ENCODE results near the gene PRSS33.

Gene PRSS33

DNA sequence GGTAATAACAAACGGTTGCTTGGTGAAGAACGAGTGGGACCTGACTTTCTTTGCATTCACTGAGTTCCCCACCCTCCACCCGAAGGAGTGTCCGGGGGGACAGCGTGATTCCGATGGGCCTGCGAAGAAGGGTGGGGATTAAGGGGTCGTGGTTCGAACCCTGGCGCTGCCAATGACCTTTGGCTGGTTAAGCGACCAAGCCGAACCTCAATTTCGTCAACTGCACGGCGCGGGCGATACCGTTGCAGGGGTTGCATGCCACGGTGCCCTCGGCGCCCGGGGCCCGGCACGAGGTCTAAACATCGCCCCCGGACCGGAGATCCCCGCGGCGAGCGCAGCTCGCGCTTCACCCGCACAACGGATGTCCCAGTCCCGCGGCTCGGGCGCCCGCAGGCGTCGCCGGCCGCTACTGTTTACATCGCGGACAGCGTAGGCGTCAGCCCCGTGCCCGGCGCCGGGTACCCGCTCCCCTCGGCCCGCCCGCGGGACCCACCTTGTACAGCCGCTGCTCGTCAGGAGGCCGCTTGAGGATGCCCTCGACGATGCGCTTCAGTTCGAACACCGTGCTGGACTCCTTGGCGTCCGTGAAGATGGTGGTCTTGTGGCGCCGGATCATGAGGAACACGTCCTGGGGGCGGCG is 10.7 kb downstream of the PRSS33 start:
- no peak for DNase-seq (ENCODE audit: low read depth)

DNA sequence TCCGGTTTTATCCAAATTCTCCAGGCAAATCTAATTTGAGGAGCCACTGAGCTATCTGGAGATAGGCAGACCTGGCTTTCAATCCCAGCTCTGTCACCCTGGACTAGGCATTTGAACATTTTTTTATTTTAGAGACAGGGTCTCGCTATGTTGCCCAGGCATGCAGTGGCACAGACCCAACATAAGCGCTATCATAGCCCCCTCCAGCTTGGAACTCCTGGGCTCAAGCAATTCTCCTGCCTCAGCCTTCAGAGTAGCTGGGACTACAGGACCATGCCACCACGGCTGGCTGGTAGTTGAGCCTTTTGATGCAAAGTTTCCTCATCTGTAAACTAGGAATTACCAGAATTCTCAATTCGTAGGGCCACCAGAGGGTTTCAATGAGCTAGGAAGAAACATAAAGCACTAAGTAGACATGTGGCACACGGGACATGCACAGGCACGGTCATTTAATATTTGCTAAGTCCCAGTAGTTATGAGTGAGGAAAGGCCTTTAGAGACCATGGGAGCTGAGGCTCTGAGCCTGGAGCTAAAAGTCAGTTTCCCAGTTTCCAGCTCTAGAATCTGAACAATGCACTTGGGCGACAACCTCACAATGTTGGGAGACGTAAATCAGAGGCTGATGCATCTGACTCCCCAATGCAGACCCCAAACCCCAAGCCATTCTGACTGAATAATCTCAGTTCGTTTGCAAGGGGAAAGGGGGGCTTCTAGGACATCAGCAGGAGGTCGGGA is 11.4 kb downstream of the PRSS33 start:
- no peak for DNase-seq (ENCODE audit: low read depth)

DNA sequence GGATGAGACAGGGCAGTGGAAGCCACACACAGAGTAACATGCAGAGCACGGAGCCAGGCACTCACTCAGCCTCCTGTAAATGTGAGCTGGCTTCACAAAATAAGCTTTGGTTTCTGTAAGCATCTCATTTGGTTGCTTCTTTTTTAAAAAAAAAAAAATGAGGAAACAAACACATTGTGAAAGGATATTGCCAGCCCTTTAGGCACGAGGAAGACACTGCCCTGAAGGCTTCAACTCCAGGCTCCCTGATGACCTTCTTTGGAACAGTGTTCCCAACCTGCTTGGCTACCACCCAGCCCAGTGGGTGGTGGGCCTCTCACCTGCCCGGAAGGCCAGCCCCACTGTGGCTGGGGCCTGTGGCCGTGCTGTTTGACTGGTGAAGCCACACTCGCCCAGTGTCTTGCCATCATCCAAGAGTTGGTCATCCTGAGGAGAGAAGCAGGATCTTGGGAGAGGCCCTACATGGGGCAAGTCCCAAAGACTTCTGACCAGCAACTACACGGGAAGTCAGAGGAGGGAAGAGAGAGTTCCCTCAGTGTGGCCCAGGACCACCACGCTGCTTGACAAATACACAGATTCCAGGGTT is 12.1 kb downstream of the PRSS33 start:
- DNase-seq (ENCODE audit: low read depth): no peak

DNA sequence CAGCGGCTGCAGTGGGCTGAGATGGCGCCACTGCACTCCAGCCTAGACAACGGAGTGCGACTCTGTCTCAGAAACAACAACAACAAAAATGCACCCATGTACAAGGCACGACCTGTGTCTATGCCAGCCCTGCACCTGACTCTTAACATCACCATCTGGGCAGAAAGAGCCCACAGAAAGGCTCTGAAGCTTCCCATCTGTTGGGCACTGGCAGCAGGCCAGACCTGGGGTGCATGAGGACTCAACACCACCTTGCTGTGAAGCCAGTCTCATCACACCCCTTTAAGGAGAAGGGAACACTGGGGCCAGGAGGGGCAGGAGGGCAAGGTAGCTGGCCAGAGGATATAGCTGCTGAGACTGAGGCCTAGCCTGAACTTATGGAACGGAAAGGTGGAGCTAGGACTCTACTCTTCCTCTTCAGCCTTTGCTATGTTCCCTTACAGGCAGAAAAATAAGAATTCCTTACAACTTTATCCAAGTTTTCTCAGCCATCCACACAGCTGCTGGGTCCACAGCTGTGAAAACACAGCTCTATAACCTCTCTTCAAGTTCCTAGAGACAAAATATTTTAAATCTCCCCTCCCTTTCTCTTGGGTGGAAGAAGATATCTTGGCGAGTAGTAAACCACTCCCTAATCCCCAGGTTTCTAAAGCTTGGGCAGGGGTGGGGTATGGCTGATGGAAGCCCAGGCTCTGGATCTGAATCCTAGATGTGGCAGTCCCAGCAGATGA is 13.0 kb downstream of the PRSS33 start:
- no peak for DNase-seq (ENCODE audit: low read depth)

DNA sequence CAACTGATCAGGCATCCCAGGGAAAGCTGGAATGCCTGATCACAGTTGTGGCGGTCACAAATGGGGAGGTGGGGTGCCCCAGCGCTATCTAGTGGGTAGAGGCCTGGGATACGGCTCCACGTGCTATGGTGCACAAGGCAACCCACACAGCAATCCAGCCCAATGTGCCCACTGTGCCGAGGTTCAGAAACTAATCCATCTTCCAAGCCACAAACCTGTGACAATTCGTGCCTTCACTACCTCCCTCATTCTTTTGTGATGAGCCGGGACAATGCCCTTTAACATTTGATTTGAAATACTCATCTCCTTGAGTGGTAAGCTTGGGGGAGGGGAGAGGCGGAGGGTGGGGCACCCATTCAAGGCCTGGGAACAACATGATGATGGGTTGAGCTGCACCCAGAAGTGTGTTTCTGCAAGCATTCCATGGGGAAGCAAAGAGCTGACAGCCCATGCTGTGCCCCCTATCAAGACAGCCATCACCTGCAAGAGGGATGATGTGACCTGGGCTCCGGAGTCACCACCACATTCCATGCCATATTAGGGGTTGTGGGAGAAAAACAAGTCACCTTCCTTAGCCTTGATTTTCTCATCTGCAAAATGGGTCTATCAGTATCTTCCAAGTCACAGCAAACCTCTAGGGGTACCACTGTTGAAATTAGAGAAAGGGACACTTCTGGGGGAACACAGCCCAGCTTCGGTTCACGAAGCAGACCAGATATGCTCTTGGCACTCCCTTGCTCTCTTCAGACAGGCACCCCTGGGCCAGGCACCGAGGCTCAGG is 14.0 kb downstream of the PRSS33 start:
- no peak for DNase-seq (ENCODE audit: low read depth)

DNA sequence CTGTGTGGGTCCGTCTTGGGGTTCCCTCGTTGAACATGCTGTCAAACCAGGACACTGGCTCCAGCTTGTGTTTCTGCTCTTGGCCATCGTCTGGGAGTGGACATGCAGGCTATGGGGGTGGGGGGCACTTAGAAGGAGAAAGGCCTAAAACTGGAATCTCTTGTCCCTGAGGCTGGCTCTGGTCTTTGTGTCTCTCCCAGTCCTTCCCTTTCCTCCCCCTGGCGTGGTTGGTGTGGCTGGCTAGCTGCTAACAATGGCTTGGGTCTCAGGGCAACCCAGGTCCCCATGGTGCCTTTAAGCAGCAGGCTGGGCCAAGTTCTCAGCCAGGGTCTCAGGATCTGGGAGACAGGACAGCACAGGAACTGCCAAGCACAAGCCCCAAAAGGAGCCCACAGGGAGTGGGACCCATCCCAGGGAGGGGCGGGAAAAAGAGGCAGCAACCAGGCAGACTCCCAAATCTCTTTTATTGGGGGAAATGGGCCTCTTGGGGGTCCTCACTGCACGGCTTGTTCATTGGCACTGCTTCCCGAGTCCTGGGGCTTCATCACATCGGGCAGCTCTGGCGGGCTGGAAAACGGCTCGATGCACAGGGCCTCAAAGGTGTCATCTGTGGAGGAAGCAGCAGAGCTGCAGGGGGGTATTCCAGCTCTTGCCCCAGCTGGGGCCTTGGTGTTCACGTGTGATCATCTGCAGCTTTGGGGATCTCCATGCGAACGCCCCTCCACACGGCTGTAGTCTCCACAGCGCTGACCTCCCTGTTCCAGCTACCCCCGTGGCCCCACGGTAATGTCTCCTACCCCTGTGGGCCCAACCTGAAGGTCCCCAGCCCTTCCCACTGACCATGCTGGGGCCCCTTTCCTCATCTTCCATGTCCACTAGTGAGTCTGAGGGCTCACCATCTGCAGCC is 15.6 kb downstream of the PRSS33 start:
- DNase-seq (ENCODE audit: low read depth): no peak

DNA sequence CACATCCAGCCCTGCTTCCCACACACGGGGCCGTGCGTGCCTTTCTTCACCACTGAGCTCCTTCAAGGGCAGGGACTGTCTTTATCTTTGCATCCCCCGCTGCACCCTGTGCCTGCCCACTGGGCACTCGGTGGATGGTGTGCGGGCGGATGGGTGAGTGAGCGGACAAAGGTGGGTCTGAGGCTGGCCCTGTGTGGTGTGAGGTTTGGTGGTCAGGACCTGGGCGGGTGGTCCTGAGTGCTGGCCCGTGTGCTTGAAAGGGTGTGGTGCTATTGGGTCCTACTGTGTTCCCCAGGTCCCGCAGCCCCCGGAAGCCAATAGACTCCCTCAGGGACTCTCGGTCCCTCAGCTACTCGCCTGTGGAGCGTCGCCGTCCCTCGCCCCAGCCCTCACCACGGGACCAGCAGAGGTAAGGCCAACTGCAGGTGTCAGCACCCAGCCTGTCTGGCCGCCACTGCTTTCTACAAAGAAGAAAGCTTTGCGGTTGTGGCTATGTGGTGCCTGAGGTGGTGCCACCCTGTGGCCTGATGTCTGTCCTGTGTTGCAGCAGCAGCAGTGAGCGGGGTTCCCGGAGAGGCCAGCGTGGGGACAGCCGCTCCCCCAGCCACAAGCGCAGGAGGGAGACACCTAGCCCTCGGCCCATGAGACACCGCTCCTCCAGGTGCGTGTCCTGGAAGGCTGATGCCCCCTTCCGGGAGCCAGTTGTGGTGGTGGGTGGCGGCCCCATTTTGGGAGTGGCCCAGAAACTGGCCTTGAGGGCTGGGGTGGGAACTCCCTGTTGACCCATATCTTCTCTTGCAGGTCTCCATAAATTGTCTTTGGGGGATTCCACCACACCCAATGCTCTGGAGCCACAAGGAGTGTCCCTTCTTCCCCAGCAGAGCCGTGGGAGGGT is 17.1 kb downstream of the PRSS33 start:
- no peak for DNase-seq (ENCODE audit: low read depth)

DNA sequence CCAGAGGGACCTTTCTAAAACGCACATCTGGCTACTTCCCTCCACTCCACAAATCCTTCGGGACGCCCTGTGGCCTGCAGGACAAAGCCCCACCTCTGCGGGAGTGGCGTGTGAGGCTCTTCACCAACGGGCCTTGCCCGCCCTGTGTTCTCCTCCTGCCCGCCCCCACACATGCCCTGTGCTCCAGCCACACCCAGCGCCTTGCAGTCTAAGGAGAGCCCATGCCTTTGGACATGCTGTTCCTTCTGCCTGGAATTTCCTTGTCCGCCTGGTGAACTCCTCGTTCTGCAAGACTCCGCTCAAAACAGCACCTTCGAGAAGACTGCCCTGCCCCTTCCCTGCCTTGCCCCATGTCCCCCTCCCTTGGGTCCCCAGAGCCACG is 17.7 kb downstream of the PRSS33 start:
- DNase-seq (ENCODE audit: low read depth): no peak

DNA sequence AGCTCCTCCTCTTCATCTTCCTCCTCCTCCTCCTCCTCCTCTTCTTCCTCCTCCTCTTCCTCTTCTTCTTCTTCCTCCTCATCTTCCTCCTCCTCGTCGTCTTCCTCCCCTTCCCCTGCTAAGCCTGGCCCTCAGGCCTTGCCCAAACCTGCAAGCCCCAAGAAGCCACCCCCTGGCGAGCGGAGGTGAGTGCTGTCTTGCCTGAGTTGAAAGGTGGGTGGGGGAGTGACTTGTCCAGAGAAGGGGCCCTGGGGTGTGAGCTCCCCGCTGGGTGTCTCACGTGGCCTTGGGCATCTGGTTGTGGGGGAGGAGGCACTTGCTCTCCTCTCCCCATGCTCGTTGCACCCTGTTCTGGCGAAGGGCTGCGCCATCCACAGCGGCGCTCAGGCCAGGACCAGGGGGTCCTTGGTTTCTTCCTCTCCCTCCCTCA is 18.2 kb downstream of the PRSS33 start:
- DNase-seq (ENCODE audit: low read depth): no peak

DNA sequence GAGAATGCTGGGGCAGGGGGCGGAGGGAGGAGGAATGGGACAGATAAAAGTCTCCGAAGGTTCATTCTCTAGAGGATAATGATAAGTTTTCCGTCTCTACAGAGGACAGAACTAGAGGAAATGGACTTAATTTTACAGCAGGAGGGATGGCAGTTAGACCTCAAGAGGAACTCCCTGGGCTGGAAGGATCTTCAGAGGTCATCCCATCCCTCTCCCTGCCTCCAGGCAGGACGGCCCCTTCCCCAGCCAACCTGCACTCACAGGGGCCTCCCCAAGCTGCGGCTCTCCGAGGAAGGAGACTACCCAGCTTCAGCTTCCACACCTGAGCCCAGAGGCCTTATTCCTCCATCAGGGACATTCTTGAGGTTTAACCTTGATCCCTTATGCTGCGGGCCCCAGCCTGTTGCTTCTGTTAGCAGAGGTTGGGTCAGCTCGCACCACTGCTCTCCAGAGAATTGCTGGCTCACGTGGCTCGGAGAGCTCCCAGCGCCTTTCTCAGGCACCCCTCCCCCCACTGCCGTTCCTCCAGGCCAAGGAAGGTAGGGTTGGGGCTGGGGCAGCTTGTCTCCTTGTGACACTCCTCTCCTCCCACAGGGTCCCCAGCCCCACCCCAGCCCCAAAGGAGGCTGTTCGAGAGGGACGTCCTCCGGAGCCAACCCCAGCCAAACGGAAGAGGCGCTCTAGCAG is 18.8 kb downstream of the PRSS33 start:
- DNase-seq (ENCODE audit: low read depth): no peak

DNA sequence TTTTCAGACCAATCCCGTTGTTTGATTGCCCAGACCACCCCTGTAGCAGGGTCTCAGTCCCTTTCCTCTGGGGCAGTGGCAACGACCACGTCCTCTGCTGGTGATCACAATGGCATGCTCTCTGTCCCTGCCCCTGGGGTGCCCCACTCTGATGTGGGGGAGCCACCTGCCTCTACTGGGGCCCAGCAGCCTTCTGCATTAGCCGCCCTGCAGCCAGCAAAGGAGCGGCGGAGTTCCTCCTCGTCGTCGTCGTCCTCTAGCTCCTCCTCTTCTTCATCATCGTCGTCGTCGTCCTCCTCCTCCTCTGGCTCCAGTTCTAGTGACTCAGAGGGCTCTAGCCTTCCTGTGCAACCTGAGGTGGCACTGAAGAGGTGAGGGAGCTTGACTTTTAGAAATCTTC is 19.5 kb downstream of the PRSS33 start:
- no peak for DNase-seq (ENCODE audit: low read depth)

DNA sequence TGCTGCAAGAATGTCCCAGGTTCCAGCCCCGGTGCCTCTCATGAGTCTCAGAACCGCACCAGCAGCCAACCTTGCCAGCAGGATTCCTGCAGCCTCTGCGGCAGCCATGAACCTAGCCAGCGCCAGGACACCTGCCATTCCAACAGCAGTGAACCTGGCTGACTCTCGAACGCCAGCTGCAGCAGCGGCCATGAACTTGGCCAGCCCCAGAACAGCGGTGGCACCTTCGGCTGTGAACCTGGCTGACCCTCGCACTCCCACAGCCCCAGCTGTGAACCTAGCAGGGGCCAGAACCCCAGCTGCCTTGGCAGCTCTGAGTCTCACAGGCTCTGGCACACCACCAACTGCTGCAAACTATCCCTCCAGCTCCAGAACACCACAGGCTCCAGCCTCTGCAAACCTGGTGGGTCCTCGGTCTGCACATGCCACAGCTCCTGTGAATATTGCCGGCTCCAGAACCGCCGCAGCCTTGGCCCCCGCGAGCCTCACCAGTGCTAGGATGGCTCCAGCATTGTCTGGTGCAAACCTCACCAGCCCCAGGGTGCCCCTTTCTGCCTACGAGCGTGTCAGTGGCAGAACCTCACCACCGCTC is 20.1 kb downstream of the PRSS33 start:
- no peak for DNase-seq (ENCODE audit: low read depth)

DNA sequence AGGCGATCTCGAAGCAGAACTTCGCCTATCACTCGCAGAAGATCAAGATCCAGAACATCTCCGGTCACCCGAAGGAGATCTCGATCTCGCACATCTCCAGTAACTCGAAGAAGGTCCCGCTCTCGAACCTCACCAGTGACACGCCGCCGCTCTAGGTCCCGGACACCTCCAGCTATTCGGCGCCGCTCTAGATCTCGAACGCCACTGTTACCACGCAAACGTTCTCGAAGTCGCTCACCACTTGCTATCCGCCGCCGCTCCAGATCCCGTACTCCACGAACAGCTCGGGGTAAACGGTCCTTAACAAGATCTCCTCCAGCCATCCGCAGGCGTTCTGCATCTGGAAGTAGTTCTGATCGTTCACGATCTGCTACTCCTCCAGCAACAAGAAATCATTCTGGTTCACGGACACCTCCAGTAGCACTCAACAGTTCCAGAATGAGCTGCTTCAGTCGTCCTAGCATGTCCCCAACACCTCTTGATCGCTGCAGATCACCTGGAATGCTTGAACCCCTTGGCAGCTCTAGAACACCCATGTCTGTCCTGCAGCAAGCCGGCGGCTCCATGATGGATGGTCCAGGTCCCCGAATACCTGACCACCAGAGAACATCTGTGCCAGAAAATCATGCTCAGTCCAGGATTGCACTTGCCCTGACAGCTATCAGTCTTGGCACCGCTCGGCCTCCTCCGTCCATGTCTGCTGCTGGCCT is 20.8 kb downstream of the PRSS33 start:
- no peak for DNase-seq (ENCODE audit: low read depth)

DNA sequence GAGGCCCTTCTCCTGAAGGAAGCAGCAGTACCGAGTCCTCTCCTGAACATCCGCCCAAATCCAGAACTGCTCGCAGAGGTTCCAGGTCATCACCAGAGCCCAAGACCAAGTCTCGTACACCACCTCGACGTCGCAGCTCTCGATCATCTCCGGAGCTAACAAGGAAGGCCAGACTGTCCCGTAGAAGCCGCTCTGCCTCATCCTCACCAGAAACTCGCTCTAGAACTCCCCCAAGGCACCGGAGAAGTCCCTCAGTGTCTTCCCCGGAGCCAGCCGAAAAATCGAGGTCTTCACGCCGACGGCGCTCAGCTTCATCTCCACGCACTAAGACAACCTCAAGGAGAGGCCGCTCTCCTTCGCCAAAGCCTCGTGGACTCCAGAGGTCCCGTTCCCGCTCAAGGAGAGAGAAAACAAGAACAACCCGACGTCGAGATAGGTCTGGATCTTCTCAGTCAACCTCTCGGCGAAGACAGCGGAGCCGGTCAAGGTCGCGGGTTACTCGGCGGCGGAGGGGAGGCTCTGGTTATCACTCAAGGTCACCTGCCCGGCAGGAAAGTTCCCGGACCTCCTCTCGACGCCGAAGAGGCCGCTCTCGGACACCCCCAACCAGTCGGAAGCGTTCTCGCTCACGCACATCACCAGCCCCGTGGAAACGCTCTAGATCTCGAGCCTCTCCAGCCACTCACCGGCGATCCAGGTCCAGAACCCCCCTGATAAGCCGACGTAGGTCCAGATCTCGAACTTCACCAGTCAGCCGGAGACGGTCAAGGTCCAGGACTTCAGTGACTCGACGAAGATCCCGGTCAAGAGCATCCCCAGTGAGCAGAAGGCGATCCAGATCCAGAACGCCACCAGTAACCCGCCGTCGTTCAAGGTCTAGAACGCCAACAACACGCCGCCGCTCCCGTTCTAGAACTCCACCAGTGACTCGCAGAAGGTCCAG is 21.6 kb downstream of the PRSS33 start:
- DNase-seq (ENCODE audit: low read depth): no peak

DNA sequence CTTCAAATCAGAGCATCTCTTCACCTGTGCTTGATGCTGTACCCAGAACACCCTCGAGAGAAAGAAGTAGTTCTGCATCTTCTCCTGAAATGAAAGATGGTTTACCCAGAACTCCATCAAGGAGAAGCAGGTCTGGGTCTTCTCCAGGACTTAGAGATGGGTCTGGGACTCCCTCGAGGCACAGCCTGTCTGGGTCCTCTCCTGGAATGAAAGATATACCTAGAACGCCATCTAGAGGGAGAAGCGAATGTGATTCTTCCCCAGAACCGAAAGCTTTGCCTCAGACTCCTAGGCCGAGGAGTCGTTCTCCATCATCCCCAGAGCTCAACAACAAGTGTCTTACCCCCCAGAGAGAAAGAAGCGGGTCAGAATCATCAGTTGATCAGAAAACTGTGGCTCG is 22.6 kb downstream of the PRSS33 start:
- no peak for DNase-seq (ENCODE audit: low read depth)

DNA sequence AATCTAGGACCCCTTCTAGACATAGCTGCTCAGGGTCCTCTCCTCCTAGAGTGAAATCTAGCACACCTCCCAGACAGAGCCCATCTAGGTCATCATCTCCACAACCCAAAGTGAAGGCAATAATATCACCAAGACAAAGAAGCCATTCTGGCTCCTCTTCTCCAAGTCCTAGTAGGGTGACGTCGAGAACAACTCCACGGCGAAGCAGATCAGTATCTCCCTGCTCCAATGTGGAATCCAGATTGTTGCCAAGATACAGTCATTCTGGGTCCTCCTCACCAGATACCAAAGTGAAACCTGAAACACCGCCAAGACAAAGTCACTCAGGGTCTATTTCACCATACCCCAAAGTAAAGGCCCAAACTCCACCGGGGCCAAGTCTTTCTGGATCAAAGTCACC is 24.2 kb downstream of the PRSS33 start:
- no peak for DNase-seq (ENCODE audit: low read depth)

DNA sequence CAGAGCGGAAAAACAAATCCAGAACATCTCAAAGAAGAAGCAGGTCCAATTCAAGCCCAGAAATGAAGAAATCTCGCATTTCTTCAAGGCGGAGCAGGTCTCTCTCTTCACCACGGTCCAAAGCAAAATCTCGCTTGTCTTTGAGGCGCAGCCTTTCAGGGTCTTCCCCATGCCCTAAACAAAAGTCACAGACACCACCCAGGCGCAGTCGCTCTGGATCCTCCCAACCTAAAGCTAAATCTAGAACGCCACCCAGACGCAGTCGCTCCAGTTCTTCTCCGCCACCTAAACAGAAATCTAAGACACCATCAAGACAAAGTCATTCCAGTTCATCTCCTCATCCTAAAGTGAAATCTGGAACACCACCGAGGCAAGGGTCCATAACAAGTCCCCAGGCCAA is 24.6 kb downstream of the PRSS33 start:
- no peak for DNase-seq (ENCODE audit: low read depth)

Data from GM04503 (cell line).